Mesodermal cell (in vitro differentiated cells): ENCODE measurements around the gene HCN3.
A peak's percentile ranks its signal among the peaks of the same experiment; 100 is the strongest.

Experiments used
- H3K27ac ChIP-seq: 2 replicates; pipeline ENCODE4 v1.7.0; 2013; ENCODE audit warnings: mild to moderate bottlenecking, low read depth, low read length, moderate library complexity; ENCODE audit not compliant: severe bottlenecking
- H3K36me3 ChIP-seq: 2 replicates; pipeline ENCODE4 v1.7.1; 2013; ENCODE audit warnings: mild to moderate bottlenecking, low read length, moderate library complexity; ENCODE audit not compliant: control insufficient read depth, insufficient read depth
- H3K4me1 ChIP-seq: one replicate; pipeline ENCODE4 v1.7.1; 2013; ENCODE audit warnings: mild to moderate bottlenecking, low read length; ENCODE audit not compliant: insufficient read depth, control insufficient read depth, poor library complexity, severe bottlenecking
- H3K4me3 ChIP-seq: 2 replicates; pipeline ENCODE4 v1.7.0; 2013; ENCODE audit warnings: low read length, control low read depth, mild to moderate bottlenecking; ENCODE audit not compliant: insufficient read depth, poor library complexity, severe bottlenecking; ENCODE audit errors: extremely low read depth
- H3K9me3 ChIP-seq: 2 replicates; pipeline ENCODE4 v1.7.1; 2013; ENCODE audit warnings: mild to moderate bottlenecking, low read length, moderate library complexity; ENCODE audit not compliant: control insufficient read depth
- WGBS, 2 experiments: methylation state at CpG; one replicate each; pipeline ENCODE4 v1.1.5; 2013; ENCODE audit warnings: missing lambda C conversion rate in 2 of 2; ENCODE audit not compliant: insufficient coverage in 2 of 2; 5-methylcytosine and 5-hydroxymethylcytosine counted together

HCN3 gene

DNA sequence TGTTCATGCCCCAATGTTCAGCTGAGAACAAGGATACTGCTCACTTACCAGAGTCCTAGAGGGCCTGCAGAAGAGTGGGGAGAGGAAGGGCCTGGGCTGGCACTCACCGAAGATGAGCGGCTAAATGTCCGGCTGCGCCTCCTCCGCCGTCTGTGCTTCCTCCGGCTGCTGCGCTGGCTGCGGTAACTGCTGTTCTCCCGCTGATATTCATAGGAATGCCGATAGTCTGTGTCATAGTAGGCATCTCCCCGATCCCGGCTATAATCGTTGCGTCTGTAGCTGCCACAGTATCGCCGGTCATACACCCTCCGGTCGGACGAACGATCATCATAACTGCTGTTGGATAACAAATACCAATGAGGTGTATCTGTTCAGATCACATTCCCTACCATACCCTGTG is 7.9 kb upstream of the HCN3 start:
- Histone ChIP-seq H3K9me3 (no peaks in the 10 kb centered on the region), H3K4me1 (peaks cover 10% of the 10 kb centered on the region), H3K27ac (no peak overlapping the region), H3K4me3 (no peak overlapping the region), H3K36me3 (peaks cover 80% of the 10 kb centered on the region)
- WGBS, 2 experiments = 98% methylated on average over 18 to 21 of the region's 21 CpGs

DNA sequence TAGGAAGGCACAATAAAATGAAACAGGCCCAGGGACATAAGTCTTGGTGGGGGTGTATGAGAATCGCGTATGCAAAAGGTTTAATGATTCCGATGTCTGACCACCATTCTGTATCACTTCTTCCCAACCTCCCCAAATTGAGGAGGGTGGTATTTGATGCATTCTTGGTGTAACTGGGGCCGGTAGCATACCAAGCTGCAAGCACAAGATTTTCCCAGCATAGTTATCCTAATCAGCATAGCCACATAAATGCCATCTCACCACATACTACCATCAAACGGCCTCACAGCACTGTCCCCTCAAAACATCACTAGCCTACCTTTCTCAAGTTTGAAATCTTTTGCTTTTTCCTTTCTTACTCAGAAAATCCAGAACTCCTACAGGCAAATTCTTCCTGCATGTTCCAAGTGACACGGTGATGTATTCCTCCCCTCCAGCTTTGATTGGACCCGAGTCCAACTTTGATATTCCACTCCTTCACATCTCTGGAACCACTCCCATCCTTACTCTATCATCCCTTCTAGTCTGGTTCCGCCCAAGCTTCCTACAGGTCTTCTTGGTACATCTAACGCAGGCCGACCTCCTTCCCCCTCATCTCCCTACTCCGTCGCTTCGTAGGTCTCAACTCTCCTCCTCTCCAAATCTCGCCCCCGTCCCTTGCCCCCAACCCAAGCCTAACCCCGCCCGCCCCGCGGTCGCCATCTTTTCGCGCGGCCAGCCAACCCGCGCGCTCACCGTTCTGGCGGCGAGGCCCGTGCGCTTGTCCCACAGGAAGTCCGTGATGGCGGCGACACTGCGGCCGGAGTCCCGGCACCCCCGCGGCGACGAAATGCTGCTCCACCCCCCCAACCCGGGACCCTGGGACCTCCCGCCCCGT is 4.6 kb upstream of the HCN3 start:
- H3K9me3 ChIP-seq = no peaks in the 10 kb centered on the region
- 0 to 2% methylated on average over 12 to 30 of the region's 44 CpGs for WGBS, 2 experiments
- H3K4me3 ChIP-seq = peak overlapping the region; percentile 85
- H3K4me1 ChIP-seq = peaks cover 10% of the 10 kb centered on the region
- H3K36me3 ChIP-seq = peaks cover 47% of the 10 kb centered on the region
- peak overlapping the region; percentile 88 for H3K27ac ChIP-seq

DNA sequence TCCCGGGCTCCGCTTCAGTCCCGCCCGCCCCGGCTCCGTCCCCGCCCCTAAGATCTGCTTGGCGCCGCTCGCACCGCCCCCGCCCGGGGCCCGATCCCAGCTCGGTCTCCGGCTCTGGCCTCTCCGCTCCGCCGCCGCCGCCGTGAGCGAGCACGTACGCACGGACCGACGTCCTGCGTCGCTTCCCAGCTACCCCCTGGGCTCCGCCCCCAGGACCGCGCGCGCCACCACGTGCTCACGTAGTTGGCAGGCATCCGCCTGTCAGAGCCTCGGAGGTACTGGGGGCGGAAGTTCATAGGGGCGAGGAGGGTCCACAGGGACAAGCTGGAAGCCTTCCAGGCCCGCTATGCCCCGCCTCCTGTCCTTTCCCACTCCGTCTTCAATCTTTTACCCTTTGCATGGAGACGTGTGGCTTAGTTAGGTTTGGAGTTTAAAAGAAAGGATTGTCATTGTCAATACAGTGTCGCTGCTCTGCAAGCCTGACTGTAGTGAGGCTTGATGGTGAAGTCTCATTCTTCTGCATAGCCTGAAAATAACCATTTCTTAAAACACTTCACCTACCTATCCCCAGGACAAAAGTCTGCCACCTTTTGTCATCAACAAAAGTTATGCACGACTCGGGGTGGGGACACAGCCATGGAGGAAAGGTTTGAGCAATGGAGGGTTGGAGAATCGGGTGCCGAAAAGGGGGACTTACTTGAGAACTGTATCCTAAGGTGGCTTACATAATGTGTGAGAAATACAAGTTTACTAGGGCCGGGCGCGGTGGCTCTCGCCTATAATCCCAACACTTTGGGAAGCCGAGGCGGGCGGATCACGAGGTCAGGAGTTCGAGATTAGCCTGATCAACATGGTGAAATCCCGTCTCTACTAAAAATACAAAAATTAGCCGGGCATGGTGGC is 3.7 kb upstream of the HCN3 start, which contains the start of gene CLK2:
Gene CLK2 (minus strand): TSS at position 162 of the 903 bp plus-strand sequence. CDS start 2,527 bp downstream, outside the sequence.
- H3K4me3 ChIP-seq = peak within 1 kb of the TSS; percentile 85
- no peaks in the 10 kb centered on the region for H3K9me3 ChIP-seq
- peaks cover 10% of the 10 kb centered on the region for H3K4me1 ChIP-seq
- peaks cover 38% of the 10 kb centered on the region for H3K36me3 ChIP-seq
- H3K27ac ChIP-seq = peak within 1 kb of the TSS; percentile 88
- WGBS, 2 experiments = 23 to 26% methylated on average over 40 to 49 of the region's 61 CpGs

DNA sequence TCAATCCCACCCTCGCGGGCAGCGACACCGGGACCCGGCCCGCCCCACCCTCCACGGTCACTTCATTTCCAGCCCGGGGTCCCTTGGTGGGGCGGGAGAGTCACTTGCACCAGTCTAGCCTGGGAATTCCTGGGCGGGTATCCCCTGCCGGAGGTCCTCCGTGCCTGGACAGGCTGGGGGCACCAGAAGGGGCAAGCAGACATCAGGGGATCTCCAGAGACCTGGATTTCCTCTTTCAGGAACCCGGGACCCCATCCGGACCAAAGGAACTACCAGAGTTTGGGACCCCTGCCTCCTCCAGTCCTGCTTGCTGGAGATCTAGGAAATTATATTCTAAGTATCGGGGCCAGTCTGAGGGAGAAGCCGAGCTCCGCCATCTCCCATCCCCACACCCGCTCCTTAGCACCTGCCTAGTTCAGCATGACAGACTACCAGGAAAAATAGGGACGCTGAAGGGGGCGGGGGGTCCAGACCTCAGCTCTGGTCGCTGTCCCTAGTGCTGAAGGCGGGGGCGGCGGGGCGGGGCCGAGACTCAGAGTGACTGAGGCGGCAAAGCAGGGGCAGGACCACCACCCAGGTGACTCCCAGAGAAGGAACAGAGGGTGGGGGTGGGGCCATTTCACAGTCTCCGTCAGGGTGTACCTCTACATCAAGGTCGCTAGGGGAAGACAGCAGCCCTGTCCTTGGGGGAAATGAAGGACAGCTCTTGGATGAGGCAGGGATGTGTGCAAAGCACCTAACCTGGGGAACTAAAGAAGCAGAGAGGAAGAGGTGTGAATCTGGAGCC is 832 bp downstream of the HCN3 start:
- no peaks in the 10 kb centered on the region for H3K9me3 ChIP-seq
- no peaks in the 10 kb centered on the region for H3K36me3 ChIP-seq
- 0 to 1% methylated on average over 16 to 20 of the region's 29 CpGs for WGBS, 2 experiments
- H3K4me1 ChIP-seq = peaks cover 3% of the 10 kb centered on the region
- H3K27ac ChIP-seq = no peak overlapping the region
- H3K4me3 ChIP-seq = peak overlapping the region; percentile 72

DNA sequence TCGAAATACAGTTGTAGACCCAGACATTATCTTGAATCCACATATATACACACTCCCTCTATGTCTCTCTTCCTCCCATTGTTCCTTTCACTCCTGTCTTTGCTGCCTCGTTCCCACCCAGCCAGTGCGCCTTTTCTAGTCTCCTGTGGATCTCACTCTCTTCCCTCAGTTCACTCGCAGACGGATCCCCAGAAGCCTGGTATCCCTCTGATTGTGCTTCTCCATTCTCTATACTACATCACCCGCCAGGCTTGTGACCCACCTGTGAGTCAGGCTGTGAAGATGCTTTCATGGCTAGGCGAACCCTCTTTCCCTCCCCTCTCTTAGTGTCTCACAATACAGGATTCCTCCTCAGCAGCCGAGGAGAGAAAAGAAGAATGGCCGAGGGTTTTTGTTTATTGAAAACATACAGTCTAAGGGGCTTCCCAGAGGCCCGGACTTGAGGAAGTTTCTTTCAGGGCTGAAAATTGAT is 1.5 kb downstream of the HCN3 start:
- H3K9me3 ChIP-seq = no peaks in the 10 kb centered on the region
- H3K27ac ChIP-seq = no peak overlapping the region
- peaks cover 3% of the 10 kb centered on the region for H3K4me1 ChIP-seq
- H3K36me3 ChIP-seq = no peaks in the 10 kb centered on the region
- H3K4me3 ChIP-seq = peak overlapping the region; percentile 72
- whole genome bisulfite sequencing, 2 experiments = 50 to 62% methylated on average over 9 to 10 of the region's 10 CpGs

DNA sequence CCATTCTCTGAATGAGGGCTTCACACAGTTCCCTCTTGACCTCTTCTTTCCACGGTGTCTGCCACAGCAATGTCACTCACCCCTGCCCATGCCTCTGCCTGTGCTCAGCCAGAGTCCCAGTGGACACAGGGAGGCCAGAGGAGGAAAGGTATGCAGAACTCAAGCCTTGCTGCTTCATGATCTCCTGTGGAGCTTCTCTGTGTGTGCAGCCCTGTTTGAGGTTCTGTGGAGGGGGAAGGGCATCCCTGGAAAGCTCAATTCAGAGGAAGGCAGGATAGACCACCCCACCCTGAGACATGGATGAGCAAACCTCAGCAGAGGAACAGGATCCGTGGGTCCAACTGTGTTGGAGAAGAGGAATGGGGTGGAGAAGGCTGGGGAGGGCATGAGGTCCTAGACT is 2.0 kb downstream of the HCN3 start:
- Histone ChIP-seq H3K27ac (no peak overlapping the region), H3K4me3 (no peak overlapping the region), H3K36me3 (no peaks in the 10 kb centered on the region), H3K4me1 (peaks cover 3% of the 10 kb centered on the region), H3K9me3 (no peaks in the 10 kb centered on the region)
- 50 to 89% methylated on average over 1 of the region's 2 CpGs for WGBS, 2 experiments

DNA sequence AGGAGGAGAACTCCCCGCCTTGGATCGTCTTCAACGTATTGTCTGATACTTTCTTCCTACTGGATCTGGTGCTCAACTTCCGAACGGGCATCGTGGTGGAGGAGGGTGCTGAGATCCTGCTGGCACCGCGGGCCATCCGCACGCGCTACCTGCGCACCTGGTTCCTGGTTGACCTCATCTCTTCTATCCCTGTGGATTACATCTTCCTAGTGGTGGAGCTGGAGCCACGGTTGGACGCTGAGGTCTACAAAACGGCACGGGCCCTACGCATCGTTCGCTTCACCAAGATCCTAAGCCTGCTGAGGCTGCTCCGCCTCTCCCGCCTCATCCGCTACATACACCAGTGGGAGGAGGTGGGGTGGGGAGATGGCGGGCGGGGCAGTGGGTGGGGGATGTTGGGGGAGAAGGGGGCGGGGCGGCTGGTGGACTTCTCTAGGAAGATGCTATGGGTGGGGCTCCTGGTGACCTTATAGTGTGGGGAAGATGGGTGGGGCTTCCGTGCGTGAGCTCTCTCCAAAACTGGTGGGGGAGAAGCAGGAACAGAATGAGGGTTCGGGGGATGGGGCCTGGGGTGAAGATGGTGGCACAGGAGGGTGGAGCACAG is 5.3 kb downstream of the HCN3 start:
- Histone ChIP-seq H3K9me3 (no peaks in the 10 kb centered on the region), H3K4me3 (no peak overlapping the region), H3K36me3 (peaks cover 4% of the 10 kb centered on the region), H3K4me1 (peaks cover 3% of the 10 kb centered on the region), H3K27ac (no peak overlapping the region)
- 93 to 97% methylated on average over 17 to 22 of the region's 29 CpGs for WGBS, 2 experiments

DNA sequence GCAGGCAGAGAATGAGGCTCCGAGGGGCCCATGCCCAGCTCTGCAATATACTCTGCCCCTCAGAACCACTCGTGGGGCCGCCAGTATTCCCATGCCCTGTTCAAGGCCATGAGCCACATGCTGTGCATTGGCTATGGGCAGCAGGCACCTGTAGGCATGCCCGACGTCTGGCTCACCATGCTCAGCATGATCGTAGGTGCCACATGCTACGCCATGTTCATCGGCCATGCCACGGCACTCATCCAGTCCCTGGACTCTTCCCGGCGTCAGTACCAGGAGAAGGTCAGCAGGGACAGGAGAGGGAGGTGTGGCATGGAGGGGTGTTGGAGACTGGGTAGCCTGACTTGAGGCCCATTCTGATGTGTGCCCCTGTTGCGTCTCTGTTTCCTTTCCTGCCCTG is 7.2 kb downstream of the HCN3 start:
- Histone ChIP-seq H3K4me1 (no peaks in the 10 kb centered on the region), H3K36me3 (peaks cover 4% of the 10 kb centered on the region), H3K4me3 (no peak overlapping the region), H3K27ac (no peak overlapping the region), H3K9me3 (no peaks in the 10 kb centered on the region)
- WGBS, 2 experiments = 93 to 96% methylated on average over 12 of the region's 12 CpGs

DNA sequence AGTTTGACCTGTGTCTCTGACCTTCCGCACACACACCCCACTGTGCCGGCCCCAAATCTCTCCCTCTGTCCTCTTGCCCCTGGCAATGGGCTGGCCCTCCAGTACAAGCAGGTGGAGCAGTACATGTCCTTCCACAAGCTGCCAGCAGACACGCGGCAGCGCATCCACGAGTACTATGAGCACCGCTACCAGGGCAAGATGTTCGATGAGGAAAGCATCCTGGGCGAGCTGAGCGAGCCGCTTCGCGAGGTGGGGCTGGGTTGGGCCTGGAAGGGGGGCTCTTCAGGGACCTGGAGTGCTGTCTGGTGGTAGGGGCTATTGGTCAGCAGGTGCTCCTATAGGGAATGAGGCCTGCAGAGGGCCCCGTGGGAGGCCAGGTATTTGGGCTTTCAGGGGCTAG is 7.8 kb downstream of the HCN3 start:
- Histone ChIP-seq H3K27ac (no peak overlapping the region), H3K4me1 (no peaks in the 10 kb centered on the region), H3K4me3 (no peak overlapping the region), H3K9me3 (no peaks in the 10 kb centered on the region), H3K36me3 (peaks cover 4% of the 10 kb centered on the region)
- WGBS, 2 experiments = 93 to 96% methylated on average over 10 to 13 of the region's 14 CpGs

DNA sequence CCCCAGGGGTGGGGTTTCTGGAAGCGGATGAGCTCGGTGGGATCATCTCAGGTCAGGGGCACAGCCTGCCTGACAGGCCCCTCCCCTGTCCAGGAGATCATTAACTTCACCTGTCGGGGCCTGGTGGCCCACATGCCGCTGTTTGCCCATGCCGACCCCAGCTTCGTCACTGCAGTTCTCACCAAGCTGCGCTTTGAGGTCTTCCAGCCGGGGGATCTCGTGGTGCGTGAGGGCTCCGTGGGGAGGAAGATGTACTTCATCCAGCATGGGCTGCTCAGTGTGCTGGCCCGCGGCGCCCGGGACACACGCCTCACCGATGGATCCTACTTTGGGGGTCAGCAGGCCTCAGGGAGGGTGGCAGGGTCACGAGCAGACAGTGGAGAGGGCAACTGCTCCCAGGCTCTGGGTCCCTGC is 8.4 kb downstream of the HCN3 start:
- WGBS, 2 experiments = 93 to 94% methylated on average over 16 to 18 of the region's 18 CpGs
- Histone ChIP-seq H3K4me1 (no peaks in the 10 kb centered on the region), H3K27ac (no peak overlapping the region), H3K36me3 (peaks cover 4% of the 10 kb centered on the region), H3K9me3 (no peaks in the 10 kb centered on the region), H3K4me3 (no peak overlapping the region)
